Neural cell (in vitro differentiated cells): ENCODE data around the gene PLEKHH3. TPM values are rescaled to one million over a fixed set of nuclear protein-coding genes. Genes with fewer than 3 reads are reported as not detected.

ENCODE experiments used
- H2AFZ ChIP-seq: fragments of 200-600, 300-800 bp; sonication (generic), shearing (Covaris generic); 2 replicates; pipeline ENCODE4 v1.6.0; 2014; ENCODE audit warnings: low read depth, mild to moderate bottlenecking, antibody characterized with exemption, low read length, moderate library complexity
- H3F3A ChIP-seq: fragments of 200-600 bp; shearing (Covaris generic); 2 replicates; pipeline ENCODE4 v1.6.1; 2016; ENCODE audit warnings: mild to moderate bottlenecking, moderate library complexity, mixed read lengths, antibody characterized with exemption, low read length; ENCODE audit not compliant: insufficient read depth, poor library complexity, severe bottlenecking
- H3K27ac ChIP-seq: fragments of 200-600, 300-800 bp; sonication (generic), shearing (Covaris generic); 2 replicates; pipeline ENCODE4 v1.5.1; 2014; ENCODE audit warnings: mild to moderate bottlenecking, low read length, moderate library complexity
- H3K27me3 ChIP-seq: fragments of 300-800, 200-600 bp; sonication (generic), shearing (Covaris generic); 2 replicates; pipeline ENCODE4 v1.6.0; 2014; ENCODE audit warnings: mild to moderate bottlenecking, low read depth, low read length, moderate library complexity; ENCODE audit not compliant: insufficient read depth
- H3K36me3 ChIP-seq: fragments of 300-800, 200-600 bp; sonication (generic), shearing (Covaris generic); 2 replicates; pipeline ENCODE4 v1.5.1; 2014; ENCODE audit warnings: mild to moderate bottlenecking, antibody characterized with exemption, low read length, moderate library complexity; ENCODE audit not compliant: insufficient read depth
- H3K4me2 ChIP-seq: fragments of 300-800, 200-600 bp; sonication (generic), shearing (Covaris generic); 2 replicates; pipeline ENCODE4 v1.6.0; 2014; ENCODE audit warnings: mild to moderate bottlenecking, low read length
- H3K4me3 ChIP-seq: fragments of 300-800, 200-600 bp; sonication (generic), shearing (Covaris generic); 2 replicates; pipeline ENCODE4 v1.5.1; 2014; ENCODE audit warnings: mild to moderate bottlenecking, low read length, moderate library complexity
- H3K79me2 ChIP-seq: fragments of 200-600 bp; shearing (Covaris generic); replicated peaks from 2 replicates; pipeline ENCODE4 v1.6.0; 2014; ENCODE audit warnings: mild to moderate bottlenecking, low read length, moderate library complexity; ENCODE audit not compliant: insufficient read depth
- H3K9ac ChIP-seq: fragments of 300-800, 200-600 bp; sonication (generic), shearing (Covaris generic); 2 replicates; pipeline ENCODE4 v1.6.1; 2016; ENCODE audit warnings: mild to moderate bottlenecking, low read length, mixed read lengths
- H3K9me2 ChIP-seq: fragments of 200-600 bp; shearing (Covaris generic); 2 replicates; pipeline ENCODE4 v1.6.1; 2016; ENCODE audit warnings: mild to moderate bottlenecking, low read length, mixed read lengths; ENCODE audit not compliant: insufficient read depth
- H3K9me3 ChIP-seq: fragments of 200-600, 300-800 bp; sonication (generic), shearing (Covaris generic); 2 replicates; pipeline ENCODE4 v1.6.1; 2016; ENCODE audit warnings: mild to moderate bottlenecking, mixed run types, low read length, moderate library complexity, mixed read lengths
- H4K20me1 ChIP-seq: fragments of 200-600 bp; shearing (Covaris generic); 2 replicates; pipeline ENCODE4 v1.6.1; 2016; ENCODE audit warnings: mild to moderate bottlenecking, mixed run types; ENCODE audit not compliant: insufficient read depth
- EP300 ChIP-seq: fragments of 450-650 bp; conservative IDR thresholded peaks from 2 replicates; pipeline ENCODE4 v1.6.1; 2014; ENCODE audit warnings: antibody characterized with exemption, mild to moderate bottlenecking, moderate library complexity; ENCODE audit not compliant: poor library complexity, severe bottlenecking
- EZH2 ChIP-seq: fragments of 200-600, 300-800 bp; shearing (Covaris generic), sonication (generic); IDR thresholded peaks from 2 replicates; pipeline ENCODE4 v1.6.1; 2014; ENCODE audit warnings: antibody characterized with exemption, low read length, borderline replicate concordance, mild to moderate bottlenecking; ENCODE audit not compliant: insufficient read depth, poor library complexity, severe bottlenecking
- MXI1 ChIP-seq: fragments of 450-650 bp; conservative IDR thresholded peaks from 2 replicates; pipeline ENCODE4 v1.6.1; 2014; ENCODE audit warnings: antibody characterized with exemption, mild to moderate bottlenecking; ENCODE audit not compliant: poor library complexity, severe bottlenecking
- POLR2AphosphoS5 ChIP-seq: IDR thresholded peaks from 2 replicates; pipeline ENCODE4 v1.6.1; 2012
- RAD21 ChIP-seq: fragments of 450-650 bp; conservative IDR thresholded peaks from 2 replicates; pipeline ENCODE4 v1.6.1; 2014; ENCODE audit warnings: antibody characterized with exemption, mild to moderate bottlenecking, moderate library complexity
- SMC3 ChIP-seq: fragments of 450-650 bp; conservative IDR thresholded peaks from 2 replicates; pipeline ENCODE4 v1.6.1; 2014; ENCODE audit warnings: antibody characterized with exemption, mild to moderate bottlenecking, moderate library complexity; ENCODE audit not compliant: poor library complexity
- TAF1 ChIP-seq: IDR thresholded peaks from 2 replicates; pipeline ENCODE4 v1.6.1; 2012; ENCODE audit warnings: low read depth
- polyA plus RNA-seq: library from polyadenylated mRNA; depleted of rRNA; stranded (reverse); fragments of >200 nt; gene quantifications from 2 replicates; pipeline ENCODE4 v1.2.3, GENCODE V29; 2014
- TF ChIP-seq, protein P1 (sequence below): IDR thresholded peaks from 2 replicates; pipeline ENCODE4 v1.6.1; 2012; ENCODE audit warnings: borderline replicate concordance
- TF ChIP-seq, protein P2 (sequence below): fragments of 450-650 bp; IDR thresholded peaks from 2 replicates; pipeline ENCODE4 v1.5.1; 2014; ENCODE audit warnings: antibody characterized with exemption, mild to moderate bottlenecking, moderate library complexity; ENCODE audit not compliant: poor library complexity, severe bottlenecking

Gene PLEKHH3
- polyA plus RNA-seq, 1 donor from 2014 or later, result 18.4 TPM

DNA sequence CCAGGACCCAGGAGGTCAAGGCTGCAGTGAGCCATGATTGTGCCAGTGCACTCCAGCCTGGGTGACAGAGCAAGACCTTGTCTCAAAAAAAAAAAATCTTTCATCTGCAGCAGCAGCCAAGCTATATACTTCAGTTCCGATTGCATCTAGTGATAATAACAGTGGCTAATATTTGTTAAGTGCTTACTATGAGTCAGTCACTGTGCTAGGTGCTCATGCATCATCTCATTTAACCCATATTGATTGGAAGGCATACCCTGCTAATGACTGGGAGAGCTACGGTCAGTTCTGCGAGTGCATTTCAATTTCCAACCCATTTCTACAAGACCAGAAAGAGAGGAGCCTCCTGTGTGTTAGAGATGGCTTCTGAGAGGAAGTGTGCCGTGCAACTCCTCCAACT lies 25.4 kb downstream of the PLEKHH3 start:
- TF ChIP-seq RAD21 (no peak), TAF1 (no peak), SMC3 (no peak), POLR2AphosphoS5 (no peak), MXI1 (no peak), EZH2 (no peak), EP300 (no peak)
- TF ChIP-seq, protein P1, sequence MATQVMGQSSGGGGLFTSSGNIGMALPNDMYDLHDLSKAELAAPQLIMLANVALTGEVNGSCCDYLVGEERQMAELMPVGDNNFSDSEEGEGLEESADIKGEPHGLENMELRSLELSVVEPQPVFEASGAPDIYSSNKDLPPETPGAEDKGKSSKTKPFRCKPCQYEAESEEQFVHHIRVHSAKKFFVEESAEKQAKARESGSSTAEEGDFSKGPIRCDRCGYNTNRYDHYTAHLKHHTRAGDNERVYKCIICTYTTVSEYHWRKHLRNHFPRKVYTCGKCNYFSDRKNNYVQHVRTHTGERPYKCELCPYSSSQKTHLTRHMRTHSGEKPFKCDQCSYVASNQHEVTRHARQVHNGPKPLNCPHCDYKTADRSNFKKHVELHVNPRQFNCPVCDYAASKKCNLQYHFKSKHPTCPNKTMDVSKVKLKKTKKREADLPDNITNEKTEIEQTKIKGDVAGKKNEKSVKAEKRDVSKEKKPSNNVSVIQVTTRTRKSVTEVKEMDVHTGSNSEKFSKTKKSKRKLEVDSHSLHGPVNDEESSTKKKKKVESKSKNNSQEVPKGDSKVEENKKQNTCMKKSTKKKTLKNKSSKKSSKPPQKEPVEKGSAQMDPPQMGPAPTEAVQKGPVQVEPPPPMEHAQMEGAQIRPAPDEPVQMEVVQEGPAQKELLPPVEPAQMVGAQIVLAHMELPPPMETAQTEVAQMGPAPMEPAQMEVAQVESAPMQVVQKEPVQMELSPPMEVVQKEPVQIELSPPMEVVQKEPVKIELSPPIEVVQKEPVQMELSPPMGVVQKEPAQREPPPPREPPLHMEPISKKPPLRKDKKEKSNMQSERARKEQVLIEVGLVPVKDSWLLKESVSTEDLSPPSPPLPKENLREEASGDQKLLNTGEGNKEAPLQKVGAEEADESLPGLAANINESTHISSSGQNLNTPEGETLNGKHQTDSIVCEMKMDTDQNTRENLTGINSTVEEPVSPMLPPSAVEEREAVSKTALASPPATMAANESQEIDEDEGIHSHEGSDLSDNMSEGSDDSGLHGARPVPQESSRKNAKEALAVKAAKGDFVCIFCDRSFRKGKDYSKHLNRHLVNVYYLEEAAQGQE, result no peak
- TF ChIP-seq, protein P2, sequence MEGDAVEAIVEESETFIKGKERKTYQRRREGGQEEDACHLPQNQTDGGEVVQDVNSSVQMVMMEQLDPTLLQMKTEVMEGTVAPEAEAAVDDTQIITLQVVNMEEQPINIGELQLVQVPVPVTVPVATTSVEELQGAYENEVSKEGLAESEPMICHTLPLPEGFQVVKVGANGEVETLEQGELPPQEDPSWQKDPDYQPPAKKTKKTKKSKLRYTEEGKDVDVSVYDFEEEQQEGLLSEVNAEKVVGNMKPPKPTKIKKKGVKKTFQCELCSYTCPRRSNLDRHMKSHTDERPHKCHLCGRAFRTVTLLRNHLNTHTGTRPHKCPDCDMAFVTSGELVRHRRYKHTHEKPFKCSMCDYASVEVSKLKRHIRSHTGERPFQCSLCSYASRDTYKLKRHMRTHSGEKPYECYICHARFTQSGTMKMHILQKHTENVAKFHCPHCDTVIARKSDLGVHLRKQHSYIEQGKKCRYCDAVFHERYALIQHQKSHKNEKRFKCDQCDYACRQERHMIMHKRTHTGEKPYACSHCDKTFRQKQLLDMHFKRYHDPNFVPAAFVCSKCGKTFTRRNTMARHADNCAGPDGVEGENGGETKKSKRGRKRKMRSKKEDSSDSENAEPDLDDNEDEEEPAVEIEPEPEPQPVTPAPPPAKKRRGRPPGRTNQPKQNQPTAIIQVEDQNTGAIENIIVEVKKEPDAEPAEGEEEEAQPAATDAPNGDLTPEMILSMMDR, result no peak
- H3K36me3 ChIP-seq, result no peaks in the 10 kb centered on the region
- H3K79me2 ChIP-seq, result no peaks in the 10 kb centered on the region
- no peak overlapping the region for H3K27ac ChIP-seq
- H3K4me3 ChIP-seq, result no peak overlapping the region
- no peaks in the 10 kb centered on the region for H3K9me2 ChIP-seq
- H3K9me3 ChIP-seq, result no peaks in the 10 kb centered on the region
- no peaks in the 10 kb centered on the region for H3K27me3 ChIP-seq
- H2AFZ ChIP-seq, result no peak overlapping the region
- no peaks in the 10 kb centered on the region for H4K20me1 ChIP-seq
- H3F3A ChIP-seq, result no peaks in the 10 kb centered on the region
- H3K4me2 ChIP-seq, result no peak overlapping the region
- no peak overlapping the region for H3K9ac ChIP-seq

DNA sequence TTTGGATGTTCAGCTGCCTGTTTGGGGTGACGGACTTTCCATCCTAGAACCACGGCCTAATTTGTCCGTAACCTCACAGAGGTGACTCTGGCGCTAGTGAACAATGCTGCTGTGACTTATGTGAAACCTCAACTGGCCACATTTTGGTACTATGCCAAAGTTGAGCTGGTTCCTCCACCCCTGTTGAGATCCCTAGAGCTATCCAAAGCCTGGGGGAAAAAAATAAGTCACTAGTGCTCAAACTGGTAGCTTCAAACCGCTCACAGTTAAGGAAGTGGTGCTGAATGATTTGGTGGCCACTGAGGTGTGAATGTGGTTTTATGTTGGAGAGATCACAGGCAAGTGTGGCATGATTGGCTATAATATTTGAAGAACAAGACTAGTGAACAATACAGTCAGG lies 29.0 kb downstream of the PLEKHH3 start:
- Histone ChIP-seq H3K27ac (no peak overlapping the region), H2AFZ (no peak overlapping the region), H3K27me3 (no peaks in the 10 kb centered on the region), H3F3A (no peaks in the 10 kb centered on the region), H3K36me3 (no peaks in the 10 kb centered on the region), H3K4me3 (no peak overlapping the region), H3K9ac (no peak overlapping the region), H3K9me3 (no peaks in the 10 kb centered on the region), H3K79me2 (no peaks in the 10 kb centered on the region), H3K9me2 (no peaks in the 10 kb centered on the region), H4K20me1 (no peaks in the 10 kb centered on the region), H3K4me2 (no peak overlapping the region)
- no peak for TF ChIP-seq TAF1
- TF ChIP-seq, protein P2, result no peak
